HTR-8/SVneo (cell line): ENCODE data around the gene ANLN.
A peak's percentile ranks its signal among the peaks of the same experiment; 100 is the strongest.
"Not testable (repeated sequence)": the region's sequence is repeated elsewhere in the genome, so short reads cannot be mapped to it uniquely, and the experiment has no call there.

Experiments
- DNase-seq: peaks from one replicate; pipeline ENCODE4 v3.0.0; 2011; ENCODE audit warnings: low spot score, mixed read lengths; ENCODE audit not compliant: insufficient read length
- FAIRE-seq: peaks from 2 replicates; lab custom pipeline; 2011; peaks lifted over from hg19 to GRCh38; lab: Jason Lieb, UNC

Gene ANLN

DNA sequence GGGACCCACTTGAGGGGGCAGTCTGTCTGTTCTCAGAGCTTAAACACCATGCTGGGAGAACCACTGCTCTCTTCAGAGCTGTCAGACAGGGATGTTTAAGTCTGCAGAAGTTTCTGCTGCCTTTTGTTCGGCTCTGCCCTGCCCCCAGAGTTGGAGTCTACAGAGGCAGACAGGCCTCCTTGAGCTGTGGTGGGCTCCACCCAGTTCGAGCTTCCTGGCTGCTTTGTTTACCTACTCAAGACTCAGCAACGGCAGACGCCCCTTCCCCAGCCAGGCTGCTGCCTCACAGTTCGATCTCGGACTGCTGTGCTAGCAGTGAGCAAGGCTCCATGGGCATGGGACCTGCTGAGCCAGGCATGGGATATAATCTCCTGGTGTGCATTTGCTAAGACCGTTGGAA lies 11.1 kb upstream of the ANLN start:
- not testable (repeated sequence) for DNase-seq, FAIRE-seq

GRCh38 chr7:36379831-36380504 lies 9.7 kb upstream of the ANLN start:
- FAIRE-seq (no peak), DNase-seq (no peak)

- DNase-seq = no peak
- no peak for FAIRE-seq
Measured at GRCh38 chr7:36381056-36381455, 8.6 kb upstream of the ANLN start.

GRCh38 chr7:36383284-36383683 lies 6.4 kb upstream of the ANLN start:
- not testable (repeated sequence) for FAIRE-seq, DNase-seq

DNA sequence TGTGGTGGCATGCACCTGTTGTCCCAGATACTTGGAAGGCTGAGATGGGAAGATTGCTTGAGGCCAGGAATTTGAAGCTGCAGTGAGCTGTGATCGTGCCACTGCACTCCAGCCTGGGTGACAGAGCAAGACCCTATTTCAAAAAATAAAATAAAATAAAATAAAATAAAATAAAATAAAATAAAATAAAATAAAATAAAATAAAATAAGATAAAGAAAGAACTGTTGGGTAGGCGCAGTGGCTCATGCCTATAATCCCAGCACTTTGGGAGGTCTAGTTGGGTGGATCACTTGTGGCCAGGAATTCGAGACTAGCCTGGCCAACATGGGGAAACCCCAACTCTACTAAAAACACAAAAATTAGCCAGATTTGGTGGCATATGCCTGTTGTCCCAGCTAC lies 4.0 kb upstream of the ANLN start:
- not testable (repeated sequence) for FAIRE-seq, DNase-seq

DNA sequence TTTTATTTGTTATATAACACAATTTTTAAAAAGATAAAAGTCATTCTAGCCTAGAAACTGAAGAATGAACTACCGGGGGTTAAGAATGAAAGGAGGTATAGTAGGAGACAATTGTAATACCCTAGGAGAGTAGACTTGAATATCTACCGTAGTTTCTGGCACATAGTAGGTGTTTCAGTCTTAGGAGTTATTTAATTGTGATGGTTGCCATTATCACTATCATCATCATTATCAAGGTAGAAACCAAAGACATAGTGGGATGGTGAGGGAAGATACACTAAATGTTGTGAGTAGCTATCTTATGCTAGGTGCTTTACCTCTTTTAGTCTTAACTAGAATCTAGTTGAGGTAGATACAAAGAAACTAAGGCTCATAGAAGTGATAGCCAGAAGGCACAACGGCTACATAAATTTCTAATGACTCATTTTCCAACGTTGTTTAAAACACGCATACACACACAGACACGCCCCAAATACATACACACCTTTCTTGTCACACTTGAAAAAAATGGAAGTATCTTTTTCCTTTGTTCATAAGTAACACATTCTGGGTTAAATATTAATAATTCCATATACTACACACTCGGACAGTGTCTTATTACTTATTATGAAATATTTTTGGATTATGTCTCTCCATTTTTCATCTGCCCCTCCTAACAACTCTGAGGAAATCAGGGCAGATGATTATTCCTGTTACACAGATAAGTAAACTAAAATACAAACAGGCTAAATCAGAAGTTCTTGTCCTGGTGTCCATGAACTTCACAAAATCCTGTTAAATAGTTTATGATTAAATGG lies 2.0 kb upstream of the ANLN start:
- FAIRE-seq = no peak
- DNase-seq = no peak

- DNase-seq (no peak), FAIRE-seq (no peak)
Measured at GRCh38 chr7:36388423-36388822, 1.2 kb upstream of the ANLN start.

DNA sequence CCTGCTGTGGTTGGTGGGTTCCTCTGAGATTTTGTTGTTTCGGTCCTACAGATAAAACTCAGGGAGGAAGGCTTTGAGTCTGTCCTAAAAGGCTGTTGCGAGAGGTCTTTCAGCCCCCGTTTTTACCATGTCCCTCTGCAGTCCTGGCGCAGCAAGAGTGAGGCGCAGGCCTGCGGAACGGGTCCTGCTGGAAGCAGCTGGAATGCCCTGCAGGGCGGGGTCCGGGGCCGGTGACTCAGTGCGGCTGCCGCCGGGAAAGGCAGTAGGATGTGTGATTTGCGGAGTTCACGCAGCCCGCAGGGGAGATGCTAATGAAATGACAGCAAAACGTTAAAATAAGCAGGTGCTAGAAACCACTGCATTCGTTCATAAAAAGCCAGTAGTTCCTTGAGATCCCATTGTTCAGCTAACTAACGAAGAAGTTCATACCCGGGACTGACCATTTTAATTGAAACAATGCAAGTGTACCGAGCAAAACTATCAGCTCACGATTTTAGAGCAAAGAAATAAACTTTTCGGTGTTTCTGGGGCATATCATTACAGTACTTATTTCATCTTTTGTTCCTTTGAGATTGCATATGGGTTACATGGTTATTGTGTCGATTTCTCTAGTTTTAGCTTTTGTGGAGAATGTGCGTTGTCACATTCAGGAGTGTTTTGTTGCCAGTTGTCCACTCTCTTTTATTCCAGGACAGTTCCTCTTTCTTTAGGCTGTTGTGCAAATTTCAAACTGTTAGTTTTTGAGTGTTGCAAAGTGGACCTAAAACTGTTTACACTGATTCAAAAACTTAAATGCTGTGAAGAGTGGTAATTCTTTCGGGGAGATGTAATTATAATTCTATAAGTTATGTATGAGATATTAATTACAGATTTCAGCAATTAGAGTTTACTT lies 783 bp downstream of the ANLN start:
- FAIRE-seq (no peak), DNase-seq (peak; percentile 78)

DNA sequence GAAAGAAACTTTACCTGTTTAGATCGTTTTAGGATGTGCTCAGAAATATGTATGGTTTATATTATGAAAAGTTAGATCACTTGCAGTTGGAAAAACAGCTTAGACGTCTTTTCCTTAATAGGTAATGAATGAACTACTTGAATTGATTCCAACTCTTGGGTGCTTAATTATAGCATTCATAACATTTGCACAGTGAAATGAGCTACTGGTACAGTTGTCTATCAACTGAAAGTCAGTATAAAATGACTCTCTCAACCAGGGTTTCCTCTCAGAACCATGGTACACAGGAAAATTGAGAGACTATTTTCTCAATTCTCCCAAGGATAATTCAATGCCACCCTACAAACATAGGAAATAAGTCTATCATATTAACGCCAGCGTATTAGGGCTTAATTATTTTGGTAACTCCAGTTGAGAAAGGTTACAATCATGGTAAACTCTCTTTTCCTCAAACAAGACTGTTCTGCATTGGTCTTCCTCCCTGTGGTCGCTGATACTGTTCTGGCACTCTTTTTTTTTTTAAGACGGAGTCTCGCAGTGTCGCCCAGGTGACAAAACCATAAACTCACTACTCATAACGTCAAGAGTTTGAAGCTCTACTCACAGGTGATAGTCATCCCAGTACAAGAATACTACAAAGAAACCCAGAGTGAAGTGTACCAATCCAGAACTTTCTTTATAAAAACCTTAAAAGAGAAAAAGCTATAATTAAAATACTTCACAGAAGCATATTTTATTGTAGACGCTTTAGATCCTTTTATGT lies 2.0 kb downstream of the ANLN start:
- DNase-seq = no peak
- FAIRE-seq = no peak

DNA sequence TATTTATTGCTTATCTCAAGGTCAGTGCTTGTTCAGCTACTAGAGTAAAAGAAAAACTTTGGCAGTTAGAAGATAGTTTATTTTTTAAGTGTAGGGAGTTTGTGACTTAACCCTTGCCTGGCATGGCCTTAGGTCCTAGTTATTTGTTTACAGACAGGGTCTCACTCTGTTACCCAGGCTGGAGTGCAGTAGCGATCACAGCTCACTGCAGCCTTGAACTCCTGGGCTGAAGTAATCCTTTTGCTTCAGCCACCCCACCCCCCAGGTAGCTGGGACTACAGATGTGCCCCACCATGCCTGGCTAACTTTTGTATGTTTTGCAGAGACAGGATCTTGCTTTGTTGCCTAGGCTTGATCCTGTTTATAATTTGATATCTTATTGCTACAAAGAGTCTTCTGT lies 4.2 kb downstream of the ANLN start:
- DNase-seq (no peak), FAIRE-seq (no peak)

GRCh38 chr7:36395171-36395894 lies 5.7 kb downstream of the ANLN start:
- no peak for FAIRE-seq

DNA sequence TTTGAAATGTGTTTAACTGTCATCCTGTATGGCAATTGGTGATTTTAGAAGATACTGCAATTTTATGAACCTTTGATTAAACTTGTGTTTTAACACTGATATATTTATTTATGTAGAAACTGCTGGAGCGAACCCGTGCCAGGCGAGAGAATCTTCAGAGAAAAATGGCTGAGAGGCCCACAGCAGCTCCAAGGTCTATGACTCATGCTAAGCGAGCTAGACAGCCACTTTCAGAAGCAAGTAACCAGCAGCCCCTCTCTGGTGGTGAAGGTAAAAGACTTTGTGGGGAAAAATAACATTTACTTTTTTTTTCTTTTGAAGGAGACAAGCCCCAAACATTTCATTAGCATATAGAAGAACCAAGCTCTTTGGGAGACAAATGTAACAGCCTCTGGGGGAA lies 6.5 kb downstream of the ANLN start:
- FAIRE-seq = no peak
- DNase-seq = no peak

More at GRCh38 chr7:36395171-36395894, 5.7 kb downstream of the ANLN start:
- DNase-seq = no peak

DNA sequence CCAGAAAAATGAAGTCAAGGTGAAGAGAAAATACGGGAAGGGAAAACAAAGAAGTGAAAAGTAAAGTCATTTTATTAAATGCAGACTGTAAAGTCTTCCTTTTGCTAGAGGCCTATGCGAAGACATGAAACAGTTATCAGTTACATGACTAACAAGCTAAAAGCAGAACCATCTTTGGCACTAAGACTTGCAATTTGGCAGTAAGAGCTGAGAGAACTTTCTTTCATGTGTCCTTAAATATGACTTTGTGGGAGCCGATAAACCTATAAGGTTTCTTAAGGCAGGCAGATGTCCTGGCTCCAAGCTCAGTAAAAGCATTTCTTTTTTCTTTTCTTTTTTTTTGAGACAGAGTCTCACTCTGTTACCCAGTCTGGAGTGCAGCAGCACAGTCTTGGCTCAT lies 10.4 kb downstream of the ANLN start:
- DNase-seq = no peak
- FAIRE-seq = no peak

GRCh38 chr7:36400606-36401005 lies 10.9 kb downstream of the ANLN start:
- no peak for DNase-seq
- no peak for FAIRE-seq

DNA sequence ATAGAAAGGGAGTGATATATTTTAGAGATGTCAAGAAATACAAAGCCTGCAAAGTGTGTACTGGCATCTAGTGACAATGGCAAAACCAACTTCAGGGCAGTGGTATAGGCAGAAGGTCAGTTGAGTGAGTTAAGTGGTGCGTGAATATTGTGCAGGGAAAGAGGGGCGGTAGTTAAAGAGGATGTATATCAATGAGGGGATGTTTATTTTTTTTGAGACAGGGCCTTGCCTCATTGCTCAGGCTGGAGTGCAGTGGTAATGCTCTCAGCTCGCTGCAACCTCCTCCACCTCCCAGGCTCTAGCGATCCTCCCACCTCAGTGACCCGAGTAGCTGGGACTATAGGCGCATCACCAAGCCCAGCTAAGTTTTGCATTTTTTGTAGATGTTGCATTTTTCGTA lies 13.8 kb downstream of the ANLN start:
- FAIRE-seq = no peak
- DNase-seq = no peak

DNA sequence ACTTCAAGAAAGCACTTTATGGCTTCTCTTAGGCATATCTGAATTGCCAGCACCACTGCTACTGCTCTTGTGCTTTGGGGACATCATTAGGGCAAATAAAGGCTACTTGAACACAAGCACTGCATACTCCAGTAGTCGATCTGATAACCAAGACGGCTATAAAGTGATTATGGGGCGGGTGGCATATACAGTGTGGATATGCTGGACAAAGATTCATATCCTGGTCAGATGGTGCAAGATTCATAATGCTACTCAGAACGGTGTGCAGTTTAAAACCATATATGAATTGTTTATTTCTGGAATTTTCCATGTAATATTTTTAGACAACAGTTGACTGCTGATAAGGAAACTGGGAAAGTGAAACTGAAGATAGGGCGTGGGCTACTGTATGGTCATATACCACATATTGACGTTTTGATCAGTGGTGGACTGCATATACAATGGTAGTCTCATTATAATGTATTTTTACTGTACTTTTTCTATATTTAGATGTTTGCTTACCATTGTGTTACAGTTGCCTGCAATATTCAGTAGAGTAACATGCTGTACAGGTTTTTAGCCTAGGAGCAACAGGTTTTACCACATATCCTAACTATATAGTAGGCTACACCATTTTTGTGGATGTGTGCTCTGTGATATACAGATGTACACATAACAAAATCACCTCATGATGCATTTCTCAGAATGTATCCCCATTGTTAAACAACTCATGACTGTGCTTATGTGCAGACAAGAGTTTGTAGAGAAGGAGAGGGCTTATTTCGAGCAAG lies 15.2 kb downstream of the ANLN start:
- FAIRE-seq = peak; percentile 55
- DNase-seq = no peak

- FAIRE-seq (no peak), DNase-seq (no peak)
Measured at GRCh38 chr7:36405409-36405803, 15.7 kb downstream of the ANLN start.

GRCh38 chr7:36406156-36406555 lies 16.5 kb downstream of the ANLN start:
- DNase-seq (no peak), FAIRE-seq (no peak)
